HG03159 (cell line): ENCODE data around the gene TSTD1.
"Not testable (repeated sequence)": the region's sequence is repeated elsewhere in the genome, so short reads cannot be mapped to it uniquely, and the experiment has no call there.

Experiments used
- ATAC-seq: cut with Tn5 transposase; IDR thresholded peaks from one replicate; pipeline ENCODE4 v1.9.1; 2021; ENCODE audit warnings: mild to moderate bottlenecking, moderate library complexity; ENCODE audit not compliant: unreplicated experiment

Gene TSTD1

GRCh38 chr1:161037661-161038522 is 872 bp downstream of the TSTD1 start:
- no peak for ATAC-seq

- no peak for ATAC-seq
These were observed 5.0 kb downstream of the TSTD1 start for GRCh38 chr1:161033751-161034150.

- no peak for ATAC-seq
These were observed 6.4 kb downstream of the TSTD1 start for GRCh38 chr1:161032409-161032808.

GRCh38 chr1:161031874-161032273 is 6.9 kb downstream of the TSTD1 start:
- ATAC-seq = no peak

- ATAC-seq = not testable (repeated sequence)
These were observed 9.3 kb downstream of the TSTD1 start for GRCh38 chr1:161029466-161029865.

GRCh38 chr1:161026954-161027353 is 11.8 kb downstream of the TSTD1 start:
- ATAC-seq = not testable (repeated sequence)

GRCh38 chr1:161022432-161022831 is 16.3 kb downstream of the TSTD1 start:
- ATAC-seq = not testable (repeated sequence)

GRCh38 chr1:161021970-161022353 is 16.8 kb downstream of the TSTD1 start:
- ATAC-seq = no peak

- ATAC-seq = peak; percentile 82
These were observed 17.4 kb downstream of the TSTD1 start for GRCh38 chr1:161021165-161021969.

- peak; percentile 48 for ATAC-seq
These were observed 18.1 kb downstream of the TSTD1 start, which contains the start of gene F11R for GRCh38 chr1:161020509-161021164. TSS of gene F11R (minus strand) at chr1:161021152. CDS start at chr1:161021073, 79 bp downstream.

- ATAC-seq = no peak
These were observed 18.8 kb downstream of the TSTD1 start for GRCh38 chr1:161019751-161020495.

GRCh38 chr1:161019111-161019660 is 19.6 kb downstream of the TSTD1 start:
- not testable (repeated sequence) for ATAC-seq

GRCh38 chr1:161018631-161018930 is 20.2 kb downstream of the TSTD1 start:
- ATAC-seq = no peak

GRCh38 chr1:161017756-161018630 is 20.8 kb downstream of the TSTD1 start:
- no peak for ATAC-seq

GRCh38 chr1:161017181-161017580 is 21.6 kb downstream of the TSTD1 start:
- not testable (repeated sequence) for ATAC-seq

- not testable (repeated sequence) for ATAC-seq
These were observed 22.1 kb downstream of the TSTD1 start for GRCh38 chr1:161016683-161017082.

GRCh38 chr1:161013488-161014230 is 25.1 kb downstream of the TSTD1 start:
- peak; percentile 82 for ATAC-seq

GRCh38 chr1:161013131-161013487 is 25.7 kb downstream of the TSTD1 start:
- ATAC-seq = no peak

- ATAC-seq = no peak
These were observed 26.3 kb downstream of the TSTD1 start for GRCh38 chr1:161012420-161012819.
